GM12878 (cell line): Measurements from ENCODE around the gene RECQL5. TPM values are rescaled to one million over a fixed set of nuclear protein-coding genes. Genes with fewer than 3 reads are reported as not detected.
A peak's percentile ranks its signal among the peaks of the same experiment; 100 is the strongest.

Source experiments
- ATAC-seq: fragments of 200-7000 bp; cut with Tn5 transposase; 3 replicates; pipeline ENCODE4 v1.9.1; 2020; ENCODE audit warnings: mild to moderate bottlenecking, moderate library complexity
- BruUV-seq: library from RNA; stranded (reverse); fragments of 400-500 nt; replicated peaks from 2 replicates; lab custom pipeline; 2021; lab: Mats Ljungman, UMichigan
- CTCF ChIA-PET: fragments of 300-600 bp; sonication (Branson Sonifier 250); formaldehyde crosslinking; extraction: SDS; loops from one replicate; lab custom pipeline; 2021; ENCODE audit warnings: inconsistent platforms; lab: Yijun Ruan, JAX
- POLR2A ChIA-PET: fragments of 350-600 bp; formaldehyde crosslinking; extraction: SDS; loops from one replicate; lab custom pipeline; 2021; ENCODE audit warnings: inconsistent platforms; lab: Charles Lee
- RAD21 ChIA-PET: fragments of 300-600 bp; sonication (Branson Sonifier 250); formaldehyde crosslinking; loops from one replicate; lab custom pipeline; 2023; ENCODE audit warnings: antibody characterized with exemption; ENCODE audit not compliant: unreplicated experiment; lab: Charles Lee
- SMC1A ChIA-PET: fragments of 300-600 bp; sonication (Branson Sonifier 250); formaldehyde crosslinking; loops from one replicate; lab custom pipeline; 2023; ENCODE audit not compliant: unreplicated experiment, uncharacterized antibody; lab: Charles Lee
- DNase-seq: peaks from one replicate; pipeline ENCODE4 v3.0.0-alpha.2; 2011; ENCODE audit warnings: low read depth, low spot score
- FAIRE-seq: peaks from 3 replicates; lab custom pipeline; 2011; peaks lifted over from hg19 to GRCh38; lab: Jason Lieb, UNC
- H2AFZ ChIP-seq: 2 replicates; pipeline ENCODE4 v1.6.0; 2011; ENCODE audit warnings: low read depth, low read length, control low read depth; ENCODE audit not compliant: control insufficient read depth
- H3K27ac ChIP-seq: 2 replicates; pipeline ENCODE4 v1.5.1; 2011; ENCODE audit warnings: control low read depth; ENCODE audit not compliant: control insufficient read depth, insufficient read depth
- H3K27me3 ChIP-seq, 2 experiments: replicated peaks in 1 of 2; 2 replicates each; pipeline versions ENCODE4 v1.6.0 to v1.6.1; 2011; ENCODE audit warnings: low read length in 1 of 2; ENCODE audit not compliant: control insufficient read depth in 2 of 2, insufficient read depth in 2 of 2
- H3K36me3 ChIP-seq, 2 experiments: 2 replicates each; pipeline ENCODE4 v1.5.1; 2011; ENCODE audit warnings: low read length in 1 of 2; ENCODE audit not compliant: control insufficient read depth in 2 of 2, insufficient read depth in 2 of 2
- H3K4me1 ChIP-seq: 2 replicates; pipeline ENCODE4 v1.6.1; 2011; ENCODE audit warnings: mild to moderate bottlenecking, low read length, moderate library complexity, mixed read lengths; ENCODE audit not compliant: control insufficient read depth, insufficient read depth
- H3K4me2 ChIP-seq: 2 replicates; pipeline ENCODE4 v1.6.0; 2011; ENCODE audit warnings: control low read depth; ENCODE audit not compliant: control insufficient read depth, insufficient read depth
- H3K4me3 ChIP-seq: fragments of 200-600 bp; sonication (generic); 2 replicates; pipeline ENCODE4 v1.5.1; 2016
- H3K79me2 ChIP-seq: 2 replicates; pipeline ENCODE4 v1.6.0; 2011; ENCODE audit warnings: low read length; ENCODE audit not compliant: control insufficient read depth, insufficient read depth
- H3K9ac ChIP-seq: 2 replicates; pipeline ENCODE4 v1.8.0; 2011; ENCODE audit warnings: low read length, control low read depth, mixed read lengths; ENCODE audit not compliant: control insufficient read depth, insufficient read depth
- H3K9me3 ChIP-seq: replicated peaks from 3 replicates; pipeline ENCODE4 v1.5.1; 2011; ENCODE audit warnings: mild to moderate bottlenecking, low read length; ENCODE audit not compliant: control insufficient read depth, insufficient read depth
- H4K20me1 ChIP-seq: 2 replicates; pipeline ENCODE4 v1.6.0; 2011; ENCODE audit not compliant: control insufficient read depth, insufficient read depth
- EGR1 ChIP-seq, 2 experiments: IDR thresholded peaks; 1 replicate in 1 of 2; 2 replicates in 1 of 2; pipeline ENCODE4 v1.6.1; 2011 to 2012; ENCODE audit warnings: low read depth in 2 of 2, low read length in 2 of 2, borderline replicate concordance in 1 of 2, mild to moderate bottlenecking in 1 of 2, moderate library complexity in 1 of 2
- LARP7 ChIP-seq: fragments of 450-650 bp; IDR thresholded peaks from 2 replicates; pipeline ENCODE4 v1.6.1; 2017; ENCODE audit warnings: mild to moderate bottlenecking
- POLR2AphosphoS5 ChIP-seq: IDR thresholded peaks from 2 replicates; pipeline ENCODE4 v1.6.1; 2011; ENCODE audit warnings: mild to moderate bottlenecking, low read length, inconsistent platforms
- STAT1 ChIP-seq: fragments of 450-650 bp; conservative IDR thresholded peaks from 2 replicates; pipeline ENCODE4 v1.6.1; 2014; ENCODE audit warnings: antibody characterized with exemption, mild to moderate bottlenecking
- WGBS: methylation state at CpG from one replicate; pipeline ENCODE4 v1.1.6; 2016; ENCODE audit warnings: low lambda C conversion rate; ENCODE audit not compliant: insufficient replicate concordance, insufficient coverage; ENCODE audit errors: missing lambda C conversion rate; 5-methylcytosine and 5-hydroxymethylcytosine counted together
- in situ Hi-C: fragments of 300-500 bp; cut with MboI; formaldehyde crosslinking; loops from 9 replicates; pipeline ENCODE4 v1.14.3; 2018; ENCODE audit warnings: mixed read lengths
- intact Hi-C: fragments of 100-400 bp; cut with micrococcal nuclease; formaldehyde crosslinking; loops from one replicate; pipeline ENCODE4 v1.14.2; 2022; ENCODE audit not compliant: unreplicated experiment
- polyA plus RNA-seq, 11 experiments: library from polyadenylated mRNA; depleted of rRNA in 4 of 11; unstranded in 6 of 11; stranded (reverse) in 5 of 11; fragments of >200 nt; fragmentation: Nextera tagmentation in 4 of 11; fragmentation: Illumina TruSeq in 1 of 11; extraction: Ambion mirVana in 4 of 11; extraction: Trizol in 1 of 11; gene quantifications; 1 replicate in 1 of 11; 2 replicates in 10 of 11; pipeline versions ENCODE4 v1.2.1 to v1.2.3, GENCODE V29; 2011 to 2016; ENCODE audit warnings: inconsistent platforms in 2 of 11, missing spikeins in 2 of 11, low read depth in 1 of 11
- total RNA-seq, 4 experiments: library from RNA; depleted of rRNA in 3 of 4; stranded (reverse); fragments of >200 nt in 3 of 4; fragmentation: Illumina TruSeq in 1 of 4; extraction: Trizol in 1 of 4; gene quantifications; 2 replicates each; pipeline versions ENCODE4 v1.2.1 to v1.2.3, GENCODE V29; 2013 to 2021
- TF ChIP-seq, protein P1 (sequence below): IDR thresholded peaks from 2 replicates; pipeline ENCODE4 v1.6.1; 2011; ENCODE audit warnings: borderline replicate concordance, low read depth, mild to moderate bottlenecking, moderate library complexity, mixed read lengths, low read length; ENCODE audit not compliant: insufficient read depth; ENCODE audit errors: extremely low read length
- TF ChIP-seq, protein P2 (sequence below): fragments of 450-650 bp; formaldehyde crosslinking; IDR thresholded peaks from 2 replicates; pipeline ENCODE4 v1.4.0; 2022; ENCODE audit warnings: mild to moderate bottlenecking, moderate library complexity
- TF ChIP-seq, protein P3 (sequence below): fragments of 450-650 bp; IDR thresholded peaks from 2 replicates; pipeline ENCODE4 v1.6.1; 2014; ENCODE audit warnings: mild to moderate bottlenecking

RECQL5 gene
- total and polyA plus RNA-seq, 10 of the 15 experiments (the other 5 are each of a cell fraction or from before 2014, with no cell fraction given): 3.6 to 30.6 (median 20.1) TPM

DNA sequence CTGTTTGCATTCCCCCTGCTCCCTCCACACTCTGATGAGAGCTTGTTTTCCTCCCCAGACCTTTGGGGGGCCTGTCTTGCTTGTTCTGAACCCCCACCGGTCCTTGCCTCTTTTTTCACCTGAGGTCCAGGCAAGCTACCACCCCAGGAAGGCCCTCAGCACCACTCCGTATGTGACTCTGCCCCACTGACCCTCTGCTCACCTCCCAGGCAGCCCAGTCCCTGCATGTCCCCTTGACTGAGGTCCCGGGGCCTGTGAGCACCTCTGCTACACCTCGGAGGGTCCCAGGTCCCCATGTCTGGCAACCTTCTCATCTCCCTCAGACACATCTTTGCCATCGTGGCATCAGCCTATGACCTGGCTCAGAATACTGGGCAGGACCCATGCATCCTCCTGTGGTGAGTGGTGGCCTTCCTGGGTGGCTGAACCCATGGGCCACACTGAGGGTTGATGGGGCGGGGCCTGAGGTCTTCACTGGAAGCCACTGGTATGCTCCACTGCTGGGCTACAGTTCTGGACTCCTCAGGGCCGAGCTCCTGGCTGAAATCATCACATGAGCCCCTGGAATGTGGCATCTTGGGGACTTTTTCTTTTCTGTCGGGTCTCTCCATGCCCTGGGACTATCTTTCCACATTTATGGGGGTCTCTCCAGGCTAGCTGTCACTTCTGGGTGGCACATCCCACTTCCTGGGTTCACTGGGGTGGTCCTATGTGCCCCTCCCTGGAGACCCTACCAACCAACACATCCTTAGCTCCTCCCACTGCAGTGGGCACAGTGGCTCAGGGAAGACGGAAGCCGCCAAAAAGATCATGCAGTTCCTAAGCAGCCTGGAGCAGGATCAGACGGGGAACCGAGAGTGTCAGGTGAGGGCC, 75.9 kb downstream of the RECQL5 start:
- peaks cover 5 to 9% of the 10 kb centered on the region in 2 experiments for H3K27me3 ChIP-seq
- BruUV-seq: no TSS peak
- no peak overlapping the region for H3K4me2 ChIP-seq
- H3K9ac ChIP-seq: no peak overlapping the region
- no peaks in the 10 kb centered on the region for H3K79me2 ChIP-seq
- H4K20me1 ChIP-seq: no peaks in the 10 kb centered on the region
- H3K4me3 ChIP-seq: no peak overlapping the region
- H3K27ac ChIP-seq: no peak overlapping the region
- CTCF ChIA-PET: interaction anchor here (0.6 to 3.7 kb wide), 11 partner anchors 10 to 300 kb away, joined by 3 to 20 read pairs (median 4); partner anchors contain the start of genes SMIM5 and TSEN54
- FAIRE-seq (no peak), ATAC-seq (no peak), DNase-seq (no peak)
- RAD21 ChIA-PET: interaction anchor here (1.5 to 1.8 kb wide), 2 partner anchors 75 to 390 kb away, joined by 3 to 4 read pairs; partner anchors contain the start of gene TSEN54
- WGBS: 53% methylated on average over 12 of the region's 12 CpGs
- in situ Hi-C loops: loop anchor here (10.0 kb wide), 1 partner anchor 166 kb away; no protein-coding TSS in a partner anchor
- SMC1A ChIA-PET: interaction anchor here (1.3 kb wide), 1 partner anchor 162 kb away, joined by 3 read pairs; no protein-coding TSS in a partner anchor
- TF ChIP-seq STAT1: no peak
- TF ChIP-seq, protein P1, sequence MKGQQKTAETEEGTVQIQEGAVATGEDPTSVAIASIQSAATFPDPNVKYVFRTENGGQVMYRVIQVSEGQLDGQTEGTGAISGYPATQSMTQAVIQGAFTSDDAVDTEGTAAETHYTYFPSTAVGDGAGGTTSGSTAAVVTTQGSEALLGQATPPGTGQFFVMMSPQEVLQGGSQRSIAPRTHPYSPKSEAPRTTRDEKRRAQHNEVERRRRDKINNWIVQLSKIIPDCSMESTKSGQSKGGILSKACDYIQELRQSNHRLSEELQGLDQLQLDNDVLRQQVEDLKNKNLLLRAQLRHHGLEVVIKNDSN: peak; percentile 11
- POLR2A ChIA-PET: no interaction called here
- intact Hi-C loops: no loop called here
- 0 out of 2 replicates have a peak, but pooled peaks cover 4% of the 10 kb centered on the region for H3K4me1 ChIP-seq
- H2AFZ ChIP-seq: no peak overlapping the region
- H3K9me3 ChIP-seq: no peaks in the 10 kb centered on the region
- H3K36me3 ChIP-seq: no peaks in the 10 kb centered on the region

DNA sequence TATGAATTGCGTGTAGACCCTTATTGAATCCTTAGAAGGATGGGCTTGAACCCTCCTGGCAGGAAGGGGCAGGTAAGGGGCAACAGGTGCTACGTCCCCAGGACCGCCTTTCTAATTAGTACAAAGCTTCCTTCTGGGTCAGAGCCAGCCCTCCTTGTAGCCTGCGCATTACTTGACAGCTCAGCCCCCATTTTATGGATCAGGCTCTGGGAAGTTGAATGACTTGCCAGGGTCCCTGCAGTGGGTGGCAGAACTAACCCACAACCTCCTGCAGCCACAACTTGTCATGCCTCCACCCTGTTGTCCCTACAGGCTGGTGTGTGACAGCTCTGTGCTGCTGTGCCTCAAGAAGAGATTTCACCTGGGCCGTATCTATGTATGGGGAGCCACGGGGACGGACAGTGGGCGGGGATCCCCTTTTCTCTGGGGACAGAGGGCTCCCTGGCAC, 76.6 kb downstream of the RECQL5 start:
- SMC1A ChIA-PET: no interaction called here
- Histone ChIP-seq H3K4me2 (no peak overlapping the region), H4K20me1 (no peaks in the 10 kb centered on the region), H3K4me1 (0 out of 2 replicates have a peak, but pooled peaks cover 4% of the 10 kb centered on the region), H3K27me3 (peaks cover 5 to 9% of the 10 kb centered on the region in 2 experiments), H2AFZ (no peak overlapping the region), H3K9ac (no peak overlapping the region), H3K36me3 (no peaks in the 10 kb centered on the region), H3K79me2 (no peaks in the 10 kb centered on the region), H3K27ac (no peak overlapping the region), H3K4me3 (no peak overlapping the region), H3K9me3 (no peaks in the 10 kb centered on the region)
- WGBS: 51% methylated on average over 8 of the region's 8 CpGs
- ATAC-seq (no peak), DNase-seq (no peak), FAIRE-seq (no peak)
- in situ Hi-C loops: loop anchor here (10.0 kb wide), 1 partner anchor 166 kb away; no protein-coding TSS in a partner anchor
- POLR2A ChIA-PET: interaction anchor here (0.7 kb wide), 1 partner anchor 55 kb away, joined by 3 read pairs; no protein-coding TSS in a partner anchor
- intact Hi-C loops: no loop called here
- no TSS peak for BruUV-seq
- RAD21 ChIA-PET: interaction anchor here (1.5 to 1.8 kb wide), 2 partner anchors 74 to 389 kb away, joined by 3 to 4 read pairs; partner anchors contain the start of gene TSEN54
- CTCF ChIA-PET: interaction anchor here (0.7 to 3.7 kb wide), 12 partner anchors 11 to 299 kb away, joined by 3 to 20 read pairs (median 4); partner anchors contain the start of genes SMIM5 and TSEN54
- no peak for TF ChIP-seq LARP7
- TF ChIP-seq EGR1 (IDR thresholded peaks at IDR 0.05; ENCODE audit: borderline replicate concordance in 1 of 2, low read depth in 2 of 2, low read length in 2 of 2): no peak
- TF ChIP-seq POLR2AphosphoS5: no peak
- TF ChIP-seq, protein P2, sequence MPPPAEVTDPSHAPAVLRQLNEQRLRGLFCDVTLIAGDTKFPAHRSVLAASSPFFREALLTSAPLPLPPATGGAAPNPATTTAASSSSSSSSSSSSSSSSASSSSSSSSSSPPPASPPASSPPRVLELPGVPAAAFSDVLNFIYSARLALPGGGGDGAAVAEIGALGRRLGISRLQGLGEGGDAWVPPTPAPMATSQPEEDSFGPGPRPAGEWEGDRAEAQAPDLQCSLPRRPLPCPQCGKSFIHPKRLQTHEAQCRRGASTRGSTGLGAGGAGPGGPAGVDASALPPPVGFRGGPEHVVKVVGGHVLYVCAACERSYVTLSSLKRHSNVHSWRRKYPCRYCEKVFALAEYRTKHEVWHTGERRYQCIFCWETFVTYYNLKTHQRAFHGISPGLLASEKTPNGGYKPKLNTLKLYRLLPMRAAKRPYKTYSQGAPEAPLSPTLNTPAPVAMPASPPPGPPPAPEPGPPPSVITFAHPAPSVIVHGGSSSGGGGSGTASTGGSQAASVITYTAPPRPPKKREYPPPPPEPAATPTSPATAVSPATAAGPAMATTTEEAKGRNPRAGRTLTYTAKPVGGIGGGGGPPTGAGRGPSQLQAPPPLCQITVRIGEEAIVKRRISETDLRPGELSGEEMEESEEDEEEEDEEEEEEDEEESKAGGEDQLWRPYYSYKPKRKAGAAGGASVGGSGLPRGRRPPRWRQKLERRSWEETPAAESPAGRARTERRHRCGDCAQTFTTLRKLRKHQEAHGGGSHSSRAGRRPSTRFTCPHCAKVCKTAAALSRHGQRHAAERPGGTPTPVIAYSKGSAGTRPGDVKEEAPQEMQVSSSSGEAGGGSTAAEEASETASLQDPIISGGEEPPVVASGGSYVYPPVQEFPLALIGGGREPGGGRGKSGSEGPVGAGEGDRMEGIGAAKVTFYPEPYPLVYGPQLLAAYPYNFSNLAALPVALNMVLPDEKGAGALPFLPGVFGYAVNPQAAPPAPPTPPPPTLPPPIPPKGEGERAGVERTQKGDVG (CRISPR knock-in tag): no peak
- TF ChIP-seq, protein P3, sequence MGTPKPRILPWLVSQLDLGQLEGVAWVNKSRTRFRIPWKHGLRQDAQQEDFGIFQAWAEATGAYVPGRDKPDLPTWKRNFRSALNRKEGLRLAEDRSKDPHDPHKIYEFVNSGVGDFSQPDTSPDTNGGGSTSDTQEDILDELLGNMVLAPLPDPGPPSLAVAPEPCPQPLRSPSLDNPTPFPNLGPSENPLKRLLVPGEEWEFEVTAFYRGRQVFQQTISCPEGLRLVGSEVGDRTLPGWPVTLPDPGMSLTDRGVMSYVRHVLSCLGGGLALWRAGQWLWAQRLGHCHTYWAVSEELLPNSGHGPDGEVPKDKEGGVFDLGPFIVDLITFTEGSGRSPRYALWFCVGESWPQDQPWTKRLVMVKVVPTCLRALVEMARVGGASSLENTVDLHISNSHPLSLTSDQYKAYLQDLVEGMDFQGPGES: no peak
